ENCODE data around the gene BRICD5. TPM values are rescaled to one million over a fixed set of nuclear protein-coding genes. Genes with fewer than 3 reads are reported as not detected.

The BRICD5 gene
- total RNA-seq, 1 donor from 2014 or later: 14.4 TPM

DNA sequence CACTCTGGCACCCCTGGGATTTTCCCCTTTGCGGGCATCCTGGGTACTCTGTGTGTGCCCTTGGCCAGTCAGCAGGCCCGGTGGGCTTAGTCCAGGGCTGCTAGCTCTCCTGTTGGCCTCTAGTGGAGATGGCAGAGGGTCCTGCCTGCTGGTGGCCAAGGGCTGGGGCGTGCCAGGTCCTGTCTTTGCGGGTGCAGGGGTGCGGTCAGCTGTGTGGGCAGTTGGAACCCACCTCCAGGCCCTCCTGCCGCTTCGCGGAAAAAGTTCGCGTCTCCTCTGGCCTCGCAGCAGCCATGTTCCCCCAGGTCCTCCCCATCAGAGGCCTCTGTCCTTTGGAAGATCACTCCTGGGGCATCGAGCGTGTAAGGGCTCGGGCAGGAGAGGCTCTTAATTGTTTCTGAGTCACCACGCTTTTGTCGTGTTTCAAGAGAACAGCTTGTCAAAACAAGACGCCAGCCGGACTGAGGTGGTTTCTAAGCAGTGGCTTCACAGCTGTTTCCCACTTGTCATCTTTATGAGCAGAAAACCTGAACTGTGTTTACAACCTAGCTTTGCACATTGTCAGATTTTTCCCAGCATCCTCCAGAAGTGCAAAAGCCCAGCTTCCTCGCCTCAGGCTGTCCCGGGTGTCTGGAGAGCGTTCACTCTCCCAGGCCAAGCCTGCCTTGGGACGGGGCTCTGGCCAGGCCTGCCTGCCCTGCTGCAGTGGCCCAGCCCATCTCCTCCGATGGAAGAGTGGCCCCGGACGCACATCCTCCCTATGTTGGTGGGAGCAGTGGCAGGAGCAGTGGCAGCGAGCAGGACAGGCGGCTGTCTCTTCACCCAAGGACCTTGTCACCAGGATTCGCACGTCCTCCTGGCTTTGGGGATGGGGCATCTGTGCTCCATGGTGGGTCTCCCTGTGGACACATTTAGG is 20.6 kb upstream of the BRICD5 start:
- Mint-ChIP-seq H3K4me3 (no peak overlapping the region), H3K27ac (no peak overlapping the region), H3K36me3 (peaks cover 6% of the 10 kb centered on the region), H3K9me3 (no peaks in the 10 kb centered on the region), H3K4me1 (no peaks in the 10 kb centered on the region), H3K27me3 (ENCODE audit: low read depth) (peaks cover 17% of the 10 kb centered on the region)
- no peak for DNase-seq (ENCODE audit: low spot score in 2 of 2, unreplicated experiment in 2 of 2)
- TF ChIP-seq, protein P1, sequence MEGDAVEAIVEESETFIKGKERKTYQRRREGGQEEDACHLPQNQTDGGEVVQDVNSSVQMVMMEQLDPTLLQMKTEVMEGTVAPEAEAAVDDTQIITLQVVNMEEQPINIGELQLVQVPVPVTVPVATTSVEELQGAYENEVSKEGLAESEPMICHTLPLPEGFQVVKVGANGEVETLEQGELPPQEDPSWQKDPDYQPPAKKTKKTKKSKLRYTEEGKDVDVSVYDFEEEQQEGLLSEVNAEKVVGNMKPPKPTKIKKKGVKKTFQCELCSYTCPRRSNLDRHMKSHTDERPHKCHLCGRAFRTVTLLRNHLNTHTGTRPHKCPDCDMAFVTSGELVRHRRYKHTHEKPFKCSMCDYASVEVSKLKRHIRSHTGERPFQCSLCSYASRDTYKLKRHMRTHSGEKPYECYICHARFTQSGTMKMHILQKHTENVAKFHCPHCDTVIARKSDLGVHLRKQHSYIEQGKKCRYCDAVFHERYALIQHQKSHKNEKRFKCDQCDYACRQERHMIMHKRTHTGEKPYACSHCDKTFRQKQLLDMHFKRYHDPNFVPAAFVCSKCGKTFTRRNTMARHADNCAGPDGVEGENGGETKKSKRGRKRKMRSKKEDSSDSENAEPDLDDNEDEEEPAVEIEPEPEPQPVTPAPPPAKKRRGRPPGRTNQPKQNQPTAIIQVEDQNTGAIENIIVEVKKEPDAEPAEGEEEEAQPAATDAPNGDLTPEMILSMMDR (IDR thresholded peaks at IDR 0.05; ENCODE audit: unreplicated experiment): no peak

DNA sequence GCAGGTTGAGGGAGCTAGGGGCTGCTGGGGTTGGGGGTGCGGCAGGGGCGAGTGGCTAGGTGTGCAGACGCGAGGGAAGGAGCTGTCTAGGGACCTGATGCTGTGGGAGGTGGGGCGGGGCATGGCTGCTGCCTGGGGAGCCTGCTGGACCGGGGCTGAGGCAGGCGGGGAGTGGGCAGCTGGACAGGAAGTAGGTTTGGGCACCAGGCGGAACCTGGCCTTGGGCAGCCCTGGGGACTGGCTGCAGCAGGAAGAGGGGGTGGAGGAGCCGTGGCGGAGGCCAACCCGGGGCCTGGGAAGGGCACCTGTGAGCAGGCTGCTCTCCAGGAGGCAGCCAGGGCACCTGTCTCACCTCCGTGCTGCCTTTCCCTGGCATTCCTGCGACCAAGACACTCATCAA is 19.7 kb upstream of the BRICD5 start:
- H3K27ac Mint-ChIP-seq: no peak overlapping the region
- peaks cover 8% of the 10 kb centered on the region for H3K27me3 Mint-ChIP-seq (ENCODE audit: low read depth)
- peaks cover 4% of the 10 kb centered on the region for H3K4me1 Mint-ChIP-seq
- DNase-seq (ENCODE audit: low spot score in 2 of 2, unreplicated experiment in 2 of 2): no peak
- H3K9me3 Mint-ChIP-seq: no peaks in the 10 kb centered on the region
- H3K36me3 Mint-ChIP-seq: peaks cover 5% of the 10 kb centered on the region
- H3K4me3 Mint-ChIP-seq: no peak overlapping the region
- TF ChIP-seq, protein P1 (IDR thresholded peaks at IDR 0.05; ENCODE audit: unreplicated experiment): no peak

DNA sequence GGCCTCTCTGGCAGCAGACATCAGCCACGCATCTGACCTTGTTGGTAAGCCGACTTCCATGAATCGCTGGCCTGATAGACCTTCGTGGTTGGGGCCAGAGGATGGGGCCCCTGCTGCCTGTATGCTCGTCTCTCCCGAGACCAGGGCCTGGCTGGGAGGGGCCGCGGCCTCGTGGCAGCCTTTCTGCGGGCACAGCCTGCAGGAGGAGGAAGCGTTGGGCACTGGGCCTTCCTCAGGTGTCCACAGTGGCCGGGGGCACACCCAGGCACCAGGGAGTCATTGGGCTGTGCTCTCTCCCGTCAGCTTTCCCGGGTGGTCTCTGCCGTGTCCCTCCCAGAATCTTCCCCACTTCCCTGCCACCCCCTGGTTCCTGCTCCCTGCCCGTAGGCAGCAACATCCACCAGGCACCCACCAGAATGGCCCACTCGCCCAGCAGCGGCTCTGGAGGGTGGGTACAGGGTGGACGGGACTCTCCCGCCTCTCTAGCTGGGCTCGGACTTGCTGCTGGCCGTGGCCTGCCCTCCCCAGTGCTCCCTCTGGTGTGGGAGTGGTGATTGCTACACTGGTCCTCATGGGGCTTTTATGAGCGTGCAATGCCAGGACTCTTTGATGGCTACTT is 19.1 kb upstream of the BRICD5 start:
- H3K27me3 Mint-ChIP-seq (ENCODE audit: low read depth): peaks cover 3% of the 10 kb centered on the region
- no peaks in the 10 kb centered on the region for H3K9me3 Mint-ChIP-seq
- no peak overlapping the region for H3K4me3 Mint-ChIP-seq
- no peak overlapping the region for H3K27ac Mint-ChIP-seq
- no peak for DNase-seq (ENCODE audit: low spot score in 2 of 2, unreplicated experiment in 2 of 2)
- TF ChIP-seq, protein P1 (IDR thresholded peaks at IDR 0.05; ENCODE audit: unreplicated experiment): no peak
- peaks cover 4% of the 10 kb centered on the region for H3K4me1 Mint-ChIP-seq
- H3K36me3 Mint-ChIP-seq: peaks cover under 1% of the 10 kb centered on the region

DNA sequence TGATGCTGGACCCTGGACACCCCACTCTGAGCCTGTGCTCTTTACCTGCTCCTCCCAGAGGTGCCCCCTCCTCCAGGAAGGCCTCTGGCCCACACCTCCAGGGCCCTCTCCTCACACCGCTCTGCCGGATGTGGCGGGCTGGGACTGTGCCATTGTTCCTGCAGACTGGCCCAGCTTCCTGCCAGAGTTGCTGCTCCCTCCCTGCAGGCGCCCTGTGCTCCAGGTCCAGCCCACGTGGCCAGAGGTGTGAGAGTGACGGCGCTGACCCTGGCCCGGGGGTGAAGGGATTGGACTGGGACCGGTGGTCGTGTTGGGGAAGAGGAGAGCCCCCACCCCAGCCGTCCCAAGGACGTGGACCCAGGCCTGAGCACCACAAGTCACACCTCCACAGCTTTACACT is 18.4 kb upstream of the BRICD5 start:
- no peak for DNase-seq (ENCODE audit: low spot score in 2 of 2, unreplicated experiment in 2 of 2)
- no peak overlapping the region for H3K27ac Mint-ChIP-seq
- H3K27me3 Mint-ChIP-seq (ENCODE audit: low read depth): no peaks in the 10 kb centered on the region
- peaks cover 10% of the 10 kb centered on the region for H3K4me1 Mint-ChIP-seq
- TF ChIP-seq, protein P1 (IDR thresholded peaks at IDR 0.05; ENCODE audit: unreplicated experiment): no peak
- H3K36me3 Mint-ChIP-seq: no peaks in the 10 kb centered on the region
- H3K4me3 Mint-ChIP-seq: no peak overlapping the region
- no peaks in the 10 kb centered on the region for H3K9me3 Mint-ChIP-seq

DNA sequence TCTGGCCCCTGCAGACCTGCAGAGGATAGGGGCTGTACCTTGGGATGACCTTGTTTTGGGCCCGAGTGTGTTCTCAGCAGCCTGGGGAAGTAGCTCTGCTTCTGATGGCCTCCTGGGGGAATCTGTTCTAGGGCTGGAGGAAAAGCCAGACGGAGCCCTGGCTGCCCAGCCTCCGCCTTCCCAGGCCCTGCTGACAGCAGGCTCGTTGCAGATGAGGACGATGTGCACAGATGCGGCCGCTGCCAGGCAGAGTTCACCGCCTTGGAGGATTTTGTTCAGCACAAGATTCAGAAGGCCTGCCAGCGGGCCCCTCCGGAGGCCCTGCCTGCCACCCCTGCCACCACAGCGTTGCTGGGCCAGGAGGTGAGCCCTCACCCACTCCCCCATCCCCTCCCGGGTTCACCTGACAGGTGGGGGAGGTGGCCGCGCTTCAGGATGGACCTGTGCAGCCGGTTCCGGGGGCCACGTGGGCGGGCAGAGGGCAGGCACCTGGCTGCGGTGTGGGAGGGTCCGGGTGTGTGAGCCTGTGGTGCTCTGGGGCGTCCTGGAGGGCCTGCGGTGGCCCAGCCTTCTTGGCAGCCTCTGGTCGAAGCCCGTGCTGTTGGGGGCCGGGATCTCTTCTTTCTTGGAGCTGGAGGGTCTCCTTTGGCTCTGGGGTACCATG is 17.6 kb upstream of the BRICD5 start:
- Mint-ChIP-seq H3K36me3 (no peaks in the 10 kb centered on the region), H3K4me3 (no peak overlapping the region), H3K27ac (no peak overlapping the region), H3K27me3 (ENCODE audit: low read depth) (no peaks in the 10 kb centered on the region), H3K4me1 (peaks cover 11% of the 10 kb centered on the region), H3K9me3 (no peaks in the 10 kb centered on the region)
- DNase-seq (ENCODE audit: low spot score in 2 of 2, unreplicated experiment in 2 of 2): no peak
- TF ChIP-seq, protein P1 (IDR thresholded peaks at IDR 0.05; ENCODE audit: unreplicated experiment): no peak
